Measurements from ENCODE around the gene CCL3. TPM values are rescaled to one million over a fixed set of nuclear protein-coding genes. Genes with fewer than 3 reads are reported as not detected.
"Not testable (repeated sequence)": the region's sequence is repeated elsewhere in the genome, so short reads cannot be mapped to it uniquely, and the experiment has no call there.

The CCL3 gene
- total RNA-seq, 1 donor from 2014 or later: 3.6 TPM

DNA sequence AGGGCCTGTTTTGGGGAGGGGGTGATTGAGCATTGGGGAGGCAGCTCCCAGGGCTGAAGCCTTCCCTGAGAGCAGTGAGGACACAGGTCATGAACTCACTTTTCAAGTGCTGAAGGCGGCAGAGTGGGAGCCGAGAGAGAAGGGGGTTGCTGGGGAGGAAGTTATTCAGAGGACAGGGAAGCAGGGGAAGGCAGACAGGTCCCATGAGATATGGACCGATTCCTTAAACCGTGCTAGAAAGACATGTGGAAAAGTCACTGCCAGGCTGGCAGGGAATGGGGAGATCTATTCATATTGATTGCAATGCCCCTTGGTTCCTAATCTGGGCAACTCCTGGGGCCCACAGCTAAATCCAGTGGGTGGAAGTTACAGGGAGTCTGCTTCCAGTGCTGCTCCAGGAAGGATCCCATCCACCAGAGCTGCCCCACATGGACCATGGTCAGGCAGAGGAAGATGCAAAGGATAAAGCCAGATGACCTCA is 14.8 kb upstream of the CCL3 start:
- peaks cover 27% of the 10 kb centered on the region for H3K27me3 Mint-ChIP-seq (ENCODE audit: low read depth, unreplicated experiment)
- Histone ChIP-seq H3K4me3 (ENCODE audit: insufficient read depth, low read depth, low read length) (no peak overlapping the region), H3K4me2 (ENCODE audit: low read length) (no peak overlapping the region), H3K4me1 (ENCODE audit: insufficient read depth, low read length) (no peaks in the 10 kb centered on the region), H3K9ac (ENCODE audit: low read length) (no peak overlapping the region), H3K27me3 (ENCODE audit: insufficient read depth, low read length) (no peaks in the 10 kb centered on the region), H3K79me2 (ENCODE audit: insufficient read depth, low read length) (no peaks in the 10 kb centered on the region), H3K9me3 (ENCODE audit: insufficient read depth, low read depth, low read length) (no peaks in the 10 kb centered on the region), H3K36me3 (ENCODE audit: insufficient read depth, low read length) (no peaks in the 10 kb centered on the region), H4K20me1 (ENCODE audit: insufficient read depth, low read length) (no peaks in the 10 kb centered on the region), H2AFZ (ENCODE audit: low read depth, low read length) (no peak overlapping the region), H3K27ac (ENCODE audit: low read depth, low read length) (no peak overlapping the region)
- no peak for DNase-seq (ENCODE audit: low read depth)
- no peak overlapping the region for H3K27ac Mint-ChIP-seq (ENCODE audit: unreplicated experiment)
- TF ChIP-seq EZH2 (IDR thresholded peaks at IDR 0.05; ENCODE audit: insufficient read depth, low read length) (no peak), CTCF (IDR thresholded peaks at IDR 0.05; ENCODE audit: insufficient read depth, low read depth, low read length) (no peak)
- no peak overlapping the region for H3K4me3 Mint-ChIP-seq (ENCODE audit: unreplicated experiment)
- no peak for FAIRE-seq
- H3K9me3 Mint-ChIP-seq (ENCODE audit: unreplicated experiment): no peaks in the 10 kb centered on the region
- H3K36me3 Mint-ChIP-seq (ENCODE audit: low read depth, unreplicated experiment): no peaks in the 10 kb centered on the region
- no peaks in the 10 kb centered on the region for H3K4me1 Mint-ChIP-seq (ENCODE audit: low read depth, unreplicated experiment)

- not testable (repeated sequence) for H3K9me3 Mint-ChIP-seq (ENCODE audit: unreplicated experiment); H3K79me2 ChIP-seq (ENCODE audit: insufficient read depth, low read length); H3K4me2 ChIP-seq (ENCODE audit: low read length); H3K4me3 Mint-ChIP-seq (ENCODE audit: unreplicated experiment); H3K27me3 ChIP-seq (ENCODE audit: insufficient read depth, low read length); H3K36me3 Mint-ChIP-seq (ENCODE audit: low read depth, unreplicated experiment); H3K4me3 ChIP-seq (ENCODE audit: insufficient read depth, low read depth, low read length); H3K4me1 ChIP-seq (ENCODE audit: insufficient read depth, low read length); H3K4me1 Mint-ChIP-seq (ENCODE audit: low read depth, unreplicated experiment); DNase-seq (ENCODE audit: low read depth); H2AFZ ChIP-seq (ENCODE audit: low read depth, low read length); H3K27ac Mint-ChIP-seq (ENCODE audit: unreplicated experiment); H3K27ac ChIP-seq (ENCODE audit: low read depth, low read length); H3K9me3 ChIP-seq (ENCODE audit: insufficient read depth, low read depth, low read length); H3K9ac ChIP-seq (ENCODE audit: low read length); FAIRE-seq; H4K20me1 ChIP-seq (ENCODE audit: insufficient read depth, low read length); H3K36me3 ChIP-seq (ENCODE audit: insufficient read depth, low read length)
- H3K27me3 Mint-ChIP-seq (ENCODE audit: low read depth, unreplicated experiment): peaks cover 27% of the 10 kb centered on the region
Measured at GRCh38 chr17:36104246-36104645, 14.3 kb upstream of the CCL3 start.

GRCh38 chr17:36103401-36103975 is 13.5 kb upstream of the CCL3 start, which contains the start of gene CCL4:
Gene CCL4, plus strand, starts transcription at chr17:36103827. Its CDS starts 79 bp downstream, at chr17:36103906.
- H3K79me2 ChIP-seq (ENCODE audit: insufficient read depth, low read length); H3K4me2 ChIP-seq (ENCODE audit: low read length); H3K27me3 ChIP-seq (ENCODE audit: insufficient read depth, low read length); H3K4me1 Mint-ChIP-seq (ENCODE audit: low read depth, unreplicated experiment); H3K36me3 Mint-ChIP-seq (ENCODE audit: low read depth, unreplicated experiment); H3K9ac ChIP-seq (ENCODE audit: low read length); H4K20me1 ChIP-seq (ENCODE audit: insufficient read depth, low read length); DNase-seq (ENCODE audit: low read depth); H3K4me3 Mint-ChIP-seq (ENCODE audit: unreplicated experiment); H3K9me3 ChIP-seq (ENCODE audit: insufficient read depth, low read depth, low read length); H3K4me3 ChIP-seq (ENCODE audit: insufficient read depth, low read depth, low read length); FAIRE-seq; H2AFZ ChIP-seq (ENCODE audit: low read depth, low read length); H3K36me3 ChIP-seq (ENCODE audit: insufficient read depth, low read length); H3K9me3 Mint-ChIP-seq (ENCODE audit: unreplicated experiment); H3K27ac ChIP-seq (ENCODE audit: low read depth, low read length); H3K4me1 ChIP-seq (ENCODE audit: insufficient read depth, low read length); H3K27ac Mint-ChIP-seq (ENCODE audit: unreplicated experiment): not testable (repeated sequence)
- peaks cover 21% of the 10 kb centered on the region for H3K27me3 Mint-ChIP-seq (ENCODE audit: low read depth, unreplicated experiment)

GRCh38 chr17:36099004-36099403 is 9.1 kb upstream of the CCL3 start:
- H3K27me3 Mint-ChIP-seq (ENCODE audit: low read depth, unreplicated experiment); H4K20me1 ChIP-seq (ENCODE audit: insufficient read depth, low read length); H3K36me3 ChIP-seq (ENCODE audit: insufficient read depth, low read length); H2AFZ ChIP-seq (ENCODE audit: low read depth, low read length); H3K4me3 ChIP-seq (ENCODE audit: insufficient read depth, low read depth, low read length); H3K9me3 ChIP-seq (ENCODE audit: insufficient read depth, low read depth, low read length); H3K79me2 ChIP-seq (ENCODE audit: insufficient read depth, low read length); FAIRE-seq; H3K36me3 Mint-ChIP-seq (ENCODE audit: low read depth, unreplicated experiment); H3K27me3 ChIP-seq (ENCODE audit: insufficient read depth, low read length); DNase-seq (ENCODE audit: low read depth); H3K27ac Mint-ChIP-seq (ENCODE audit: unreplicated experiment); H3K27ac ChIP-seq (ENCODE audit: low read depth, low read length); H3K9ac ChIP-seq (ENCODE audit: low read length); H3K4me1 Mint-ChIP-seq (ENCODE audit: low read depth, unreplicated experiment); H3K4me3 Mint-ChIP-seq (ENCODE audit: unreplicated experiment); H3K9me3 Mint-ChIP-seq (ENCODE audit: unreplicated experiment); H3K4me2 ChIP-seq (ENCODE audit: low read length); H3K4me1 ChIP-seq (ENCODE audit: insufficient read depth, low read length): not testable (repeated sequence)

Data from astrocyte (in vitro differentiated cells and primary cell).